HG02870 (cell line): Measurements from ENCODE around the gene SRXN1.

ENCODE experiments used
- ATAC-seq: cut with Tn5 transposase; IDR thresholded peaks from one replicate; pipeline ENCODE4 v1.9.1; 2021; ENCODE audit warnings: mild to moderate bottlenecking, moderate library complexity; ENCODE audit not compliant: unreplicated experiment

SRXN1 gene

DNA sequence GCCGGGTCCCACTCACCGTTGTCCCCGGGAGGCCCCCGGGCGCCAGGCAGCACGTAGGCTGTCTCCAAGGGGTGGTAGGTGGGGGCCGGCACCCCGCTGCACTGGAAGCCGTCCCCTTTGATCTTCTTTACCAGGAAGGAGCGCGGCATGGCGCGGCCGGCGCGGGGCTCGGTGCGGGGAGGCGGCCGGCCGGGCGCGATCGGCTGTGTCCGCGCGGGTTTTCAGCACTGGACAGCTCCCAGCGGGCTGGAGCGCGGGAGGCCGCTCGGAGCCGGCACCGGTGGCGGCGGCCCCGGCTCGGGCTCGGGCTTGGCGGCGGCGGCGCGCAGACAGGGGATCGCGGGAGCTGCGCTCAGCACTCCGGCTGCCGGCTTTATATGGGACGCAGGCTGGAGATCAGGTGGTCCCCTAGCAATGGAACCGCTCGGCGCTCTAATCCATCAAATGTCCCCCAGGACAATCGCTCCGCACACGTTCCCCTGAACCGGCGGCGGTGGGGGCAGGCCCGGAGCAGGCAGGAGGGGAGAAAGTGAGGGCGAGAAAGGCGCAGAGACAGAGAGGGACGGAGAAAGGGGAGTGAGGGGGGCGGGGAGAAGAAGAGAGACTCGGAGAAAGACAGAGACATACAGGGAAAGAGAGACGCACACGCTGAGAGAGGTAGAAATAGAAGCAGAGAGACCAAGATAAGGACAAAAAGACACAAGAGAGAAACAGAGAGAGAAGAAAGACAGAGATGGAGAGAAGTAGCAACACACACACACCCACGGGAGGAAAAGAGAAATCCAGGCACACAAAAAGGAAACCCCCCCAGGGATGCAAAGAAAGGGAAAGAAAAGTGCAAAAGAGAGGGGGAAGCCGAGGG lies 22.7 kb upstream of the SRXN1 start, which contains the start of gene SCRT2:
SCRT2 (minus strand) TSS at position 350 of the 862 bp plus-strand sequence; CDS start at position 149, 201 bp downstream.
- ATAC-seq, result no peak

DNA sequence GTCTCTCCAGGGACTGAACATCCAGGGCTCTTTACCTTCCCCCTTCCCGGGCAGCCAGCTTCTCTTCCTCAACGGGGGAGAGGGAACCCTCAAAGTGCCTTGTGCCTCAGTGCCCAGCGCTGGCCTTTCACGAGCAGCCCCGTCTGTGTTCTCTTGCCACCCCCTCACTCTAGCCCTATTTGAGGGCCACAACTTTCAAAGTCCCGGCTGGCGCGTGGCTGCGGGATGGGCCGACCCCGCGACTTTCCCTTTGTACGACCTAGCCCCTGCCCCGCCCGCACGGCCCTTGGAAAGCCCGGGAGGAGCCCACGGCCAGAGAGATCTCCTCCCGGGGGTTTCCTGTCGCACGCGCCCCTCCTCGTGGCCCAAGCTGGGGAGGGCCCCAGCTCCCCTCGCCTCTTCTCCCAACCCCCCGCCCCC lies 22.0 kb upstream of the SRXN1 start:
- no peak for ATAC-seq

DNA sequence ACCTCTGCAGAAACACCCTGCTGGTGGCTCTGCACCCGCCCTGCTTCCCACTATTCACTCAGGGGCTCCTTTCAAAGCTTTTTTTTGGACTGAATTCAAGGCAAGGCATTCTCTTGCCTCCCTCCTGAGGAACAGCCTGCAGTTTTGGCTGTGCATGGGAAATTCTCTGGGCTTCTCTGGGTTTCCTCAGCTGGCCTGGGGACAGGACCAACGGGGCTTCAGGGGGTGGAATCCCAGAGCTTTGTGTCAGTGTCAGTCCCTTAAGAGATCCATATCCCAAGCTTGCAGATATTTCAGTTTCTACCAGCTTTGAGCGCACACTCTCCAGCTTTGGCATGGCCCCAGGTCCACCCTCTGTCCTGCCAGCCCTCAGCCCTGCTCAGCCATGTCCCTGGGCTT lies 20.6 kb upstream of the SRXN1 start:
- ATAC-seq, result no peak

DNA sequence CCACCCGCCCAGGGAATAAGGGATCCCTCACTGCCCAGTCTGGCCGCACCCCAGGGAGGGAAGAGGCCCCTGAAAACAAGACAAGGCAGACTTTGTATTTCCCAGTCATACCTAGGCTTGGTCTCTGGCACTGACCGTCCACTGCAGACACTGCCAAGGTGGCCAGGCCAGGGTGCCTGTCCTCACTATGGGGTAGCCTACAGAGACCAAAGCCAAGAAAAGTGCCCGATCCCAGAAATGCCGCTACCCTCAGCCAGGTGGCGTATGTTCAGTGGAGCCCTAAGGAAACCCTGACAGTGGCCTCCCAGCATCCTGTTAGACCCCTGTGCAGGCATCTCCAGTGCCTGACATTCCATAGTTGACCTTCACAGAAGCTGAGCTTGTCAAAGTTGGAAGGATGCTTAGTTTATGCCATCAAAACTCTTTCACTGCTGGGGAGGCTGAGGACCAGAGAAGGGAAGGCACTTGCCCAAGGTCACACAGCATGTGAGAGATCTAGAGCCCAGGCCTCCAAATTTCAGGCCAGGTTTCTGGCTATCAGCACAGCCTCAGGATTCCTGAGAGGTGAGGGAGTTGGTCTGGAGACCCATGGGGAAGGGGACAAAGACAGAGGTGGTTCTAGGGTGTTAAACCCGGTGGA lies 20.1 kb upstream of the SRXN1 start:
- no peak for ATAC-seq

DNA sequence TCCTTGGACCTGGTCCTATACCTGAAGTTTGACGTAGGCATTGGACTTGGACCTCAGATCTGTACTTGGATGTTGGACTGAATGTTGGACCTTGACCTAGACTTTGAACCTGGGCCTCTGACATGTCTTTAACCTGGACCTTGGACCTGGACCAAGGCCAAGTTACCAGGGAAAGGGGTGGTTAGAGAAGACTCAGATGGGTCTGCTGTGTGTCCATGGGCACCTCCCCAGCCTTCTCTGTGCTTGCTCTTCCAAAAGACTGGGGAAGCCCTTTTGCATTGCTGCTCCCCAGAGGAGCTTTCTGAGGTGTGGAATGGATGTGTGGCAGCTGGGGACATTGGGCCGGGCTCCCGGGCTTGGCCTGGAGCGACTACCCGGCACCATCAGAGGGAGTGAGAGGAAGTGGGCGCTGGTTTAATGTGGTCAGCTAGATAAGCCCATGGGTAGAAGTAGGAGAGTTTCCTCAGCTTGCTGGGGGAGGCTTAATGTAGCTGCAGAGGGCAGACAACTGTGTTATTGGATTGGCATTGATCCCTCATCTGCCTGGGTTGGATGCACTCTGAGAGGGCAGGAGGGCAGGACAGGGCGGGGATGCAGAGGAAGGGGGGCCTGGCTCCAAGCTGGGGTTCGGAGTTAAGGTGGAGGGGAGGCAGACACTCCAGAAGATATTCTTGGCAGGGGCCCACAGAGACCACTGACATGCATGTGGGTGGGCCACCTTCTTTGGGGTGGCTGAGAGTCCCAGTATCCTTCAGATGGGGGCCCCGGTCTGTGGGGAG lies 18.4 kb upstream of the SRXN1 start:
- ATAC-seq, result no peak

DNA sequence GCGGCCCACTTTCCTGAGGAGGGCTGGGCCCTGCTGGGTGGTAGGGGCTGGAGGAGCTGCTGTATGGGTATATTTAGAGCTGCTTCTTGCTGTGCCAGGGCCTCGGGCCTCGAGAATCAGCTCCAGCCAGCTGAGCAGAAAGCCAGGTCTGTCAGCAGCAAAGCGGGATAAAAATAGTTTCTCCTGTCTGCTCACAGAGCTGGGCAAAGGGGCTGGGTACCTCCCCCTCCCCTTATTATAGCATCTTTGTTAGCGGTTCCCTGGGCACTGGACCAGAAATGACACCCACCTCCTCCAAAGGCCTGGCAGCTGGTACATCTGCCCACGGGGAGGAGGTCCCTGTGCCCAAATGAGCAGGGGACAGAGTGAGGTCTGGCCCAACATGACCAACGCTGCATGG lies 16.6 kb upstream of the SRXN1 start:
- no peak for ATAC-seq

DNA sequence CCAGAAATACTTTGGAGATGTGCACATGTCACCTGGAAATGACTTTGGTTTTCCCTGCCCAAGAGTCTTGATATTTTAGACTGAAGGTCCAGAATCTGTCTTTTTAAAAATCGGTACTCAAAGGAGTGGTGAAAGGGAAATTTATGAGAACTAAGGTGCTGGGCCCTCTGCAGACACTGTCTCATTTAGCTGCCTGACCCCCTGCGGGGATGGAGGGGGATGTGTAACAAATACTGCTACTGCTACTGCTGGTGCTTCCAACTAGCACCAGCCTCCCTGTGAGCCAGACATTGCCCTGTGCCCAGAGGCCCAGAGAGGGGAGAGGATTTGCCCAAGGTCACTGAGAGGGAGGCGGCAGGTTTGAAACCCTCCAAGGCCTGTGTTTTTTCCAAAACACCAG lies 15.6 kb upstream of the SRXN1 start:
- no peak for ATAC-seq

DNA sequence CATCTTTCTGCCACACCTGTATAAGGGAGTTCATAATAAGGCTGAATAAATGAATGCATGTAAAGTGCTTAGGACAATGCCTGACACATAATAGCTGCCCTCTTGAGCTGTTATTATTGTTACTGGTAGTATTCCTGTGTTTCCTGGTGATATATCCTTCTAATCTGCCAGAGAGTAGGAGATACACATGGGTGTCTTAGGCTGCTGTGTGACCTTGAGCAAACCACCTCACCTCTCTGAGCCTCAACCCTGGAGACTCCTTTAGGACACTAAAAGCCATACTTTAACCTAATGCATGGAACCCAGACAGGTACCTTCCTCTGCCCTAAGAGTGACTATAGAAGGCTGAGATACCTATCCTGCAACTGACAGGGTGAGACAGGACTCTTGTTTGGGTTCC lies 15.1 kb upstream of the SRXN1 start:
- ATAC-seq, result no peak

DNA sequence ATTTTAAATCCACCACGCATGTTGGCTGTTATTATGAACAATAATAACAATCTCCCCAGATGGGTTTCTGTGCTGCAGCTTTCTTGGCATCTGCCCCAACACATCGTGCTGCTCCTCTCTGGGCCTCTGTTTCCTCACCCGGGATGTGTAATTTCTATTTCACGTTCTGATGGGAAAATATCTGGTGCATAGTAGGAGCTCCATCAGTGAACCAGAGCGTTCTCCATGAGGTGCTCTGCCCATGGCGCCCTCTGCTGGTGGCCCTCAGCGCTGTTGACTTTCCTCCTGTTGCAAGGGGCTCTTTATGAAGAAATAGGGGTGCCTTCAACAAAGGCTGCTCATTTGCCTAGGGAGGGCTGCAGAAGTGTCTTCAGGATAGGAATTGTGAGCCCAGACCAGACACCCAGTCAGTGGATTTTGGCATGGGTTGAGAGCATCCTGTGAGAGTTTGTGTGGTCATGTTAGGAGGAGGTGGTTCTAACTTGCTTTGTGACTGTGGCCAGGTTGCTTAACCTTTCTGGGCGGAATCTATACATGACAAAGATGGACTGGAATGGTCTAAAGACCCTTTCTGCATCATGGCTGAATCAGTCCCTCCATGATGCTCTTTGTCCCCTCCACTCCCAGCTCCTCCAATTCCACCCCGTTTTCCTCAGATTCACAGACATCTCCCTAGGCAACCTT lies 14.5 kb upstream of the SRXN1 start:
- no peak for ATAC-seq

DNA sequence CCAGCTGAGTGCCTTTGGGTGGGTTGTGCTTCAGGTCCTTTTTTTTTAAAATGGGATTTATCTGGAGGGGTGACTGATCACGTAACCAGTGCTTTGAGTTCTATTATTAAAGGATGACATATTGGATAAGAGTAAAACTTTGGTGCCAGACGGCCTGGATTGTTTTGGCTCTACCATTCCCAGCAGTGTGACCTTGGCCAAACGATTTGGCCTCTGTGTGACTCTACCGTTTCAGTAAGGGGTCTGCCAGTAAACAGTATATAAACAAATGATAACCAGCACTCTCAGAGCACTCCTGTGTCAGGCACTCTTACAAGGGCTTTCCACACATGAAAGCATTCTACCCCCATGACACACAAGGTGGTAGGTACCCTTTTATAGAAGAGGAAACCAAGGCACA lies 13.9 kb upstream of the SRXN1 start:
- ATAC-seq, result no peak

DNA sequence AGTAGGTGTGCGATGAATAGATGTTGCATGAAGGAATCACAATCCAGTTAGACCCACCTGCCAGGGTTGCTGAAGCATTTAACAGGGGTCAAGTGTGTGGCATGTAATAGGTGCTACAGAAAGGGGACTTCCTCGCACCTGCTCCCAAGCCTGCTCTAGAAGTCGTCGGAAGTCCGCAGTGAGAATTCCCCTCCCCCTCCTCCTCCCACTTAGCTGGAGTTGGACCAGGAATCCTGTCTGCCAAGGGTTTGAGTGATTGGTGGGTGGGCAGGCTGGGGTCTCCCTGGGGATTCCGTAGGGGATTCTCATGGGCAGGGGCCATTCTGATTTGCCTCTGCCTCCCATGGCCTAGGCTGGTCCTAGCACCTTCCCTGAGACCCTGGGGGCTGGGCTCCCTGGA lies 12.3 kb upstream of the SRXN1 start:
- ATAC-seq, result no peak

DNA sequence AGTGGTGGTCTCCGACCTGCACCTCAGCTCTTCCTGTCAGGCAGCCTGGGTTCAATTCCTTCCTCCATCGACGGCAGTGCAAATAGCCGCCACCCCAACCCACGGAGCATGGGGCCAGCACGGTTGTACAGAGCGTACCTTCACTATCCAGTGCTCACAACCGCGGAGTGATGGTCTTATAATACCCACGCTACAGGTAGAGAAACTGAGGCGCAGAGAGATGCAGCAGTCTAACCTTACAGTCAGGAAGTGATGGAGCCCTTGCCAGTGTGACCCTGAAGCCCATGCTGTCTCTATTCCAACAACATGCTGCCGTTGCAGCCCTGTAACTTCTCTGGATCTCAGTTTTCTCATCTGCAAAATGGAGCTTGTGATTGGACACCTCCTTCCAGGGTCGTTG lies 11.6 kb upstream of the SRXN1 start:
- no peak for ATAC-seq

DNA sequence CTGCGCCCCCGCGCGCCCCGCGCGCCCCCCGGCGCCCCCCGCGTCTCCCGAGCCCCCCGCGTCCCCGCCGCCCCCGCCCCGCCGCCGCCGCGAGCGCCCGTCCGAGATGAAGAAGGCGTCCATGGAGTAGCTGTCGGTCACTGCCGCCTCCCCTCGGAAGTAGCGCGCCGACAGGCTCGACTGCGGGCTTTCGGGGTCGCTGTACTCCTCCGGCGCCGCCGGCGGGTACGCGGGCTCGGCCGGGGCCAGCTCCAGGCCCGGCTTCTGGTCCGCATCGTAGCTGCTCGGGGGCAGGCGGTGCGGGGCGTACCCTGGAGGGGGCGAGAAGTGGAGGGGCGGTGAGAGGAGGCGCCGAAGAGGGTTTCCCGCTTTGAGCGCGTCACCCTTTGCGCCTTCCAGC lies 11.2 kb upstream of the SRXN1 start:
- ATAC-seq, result no peak

DNA sequence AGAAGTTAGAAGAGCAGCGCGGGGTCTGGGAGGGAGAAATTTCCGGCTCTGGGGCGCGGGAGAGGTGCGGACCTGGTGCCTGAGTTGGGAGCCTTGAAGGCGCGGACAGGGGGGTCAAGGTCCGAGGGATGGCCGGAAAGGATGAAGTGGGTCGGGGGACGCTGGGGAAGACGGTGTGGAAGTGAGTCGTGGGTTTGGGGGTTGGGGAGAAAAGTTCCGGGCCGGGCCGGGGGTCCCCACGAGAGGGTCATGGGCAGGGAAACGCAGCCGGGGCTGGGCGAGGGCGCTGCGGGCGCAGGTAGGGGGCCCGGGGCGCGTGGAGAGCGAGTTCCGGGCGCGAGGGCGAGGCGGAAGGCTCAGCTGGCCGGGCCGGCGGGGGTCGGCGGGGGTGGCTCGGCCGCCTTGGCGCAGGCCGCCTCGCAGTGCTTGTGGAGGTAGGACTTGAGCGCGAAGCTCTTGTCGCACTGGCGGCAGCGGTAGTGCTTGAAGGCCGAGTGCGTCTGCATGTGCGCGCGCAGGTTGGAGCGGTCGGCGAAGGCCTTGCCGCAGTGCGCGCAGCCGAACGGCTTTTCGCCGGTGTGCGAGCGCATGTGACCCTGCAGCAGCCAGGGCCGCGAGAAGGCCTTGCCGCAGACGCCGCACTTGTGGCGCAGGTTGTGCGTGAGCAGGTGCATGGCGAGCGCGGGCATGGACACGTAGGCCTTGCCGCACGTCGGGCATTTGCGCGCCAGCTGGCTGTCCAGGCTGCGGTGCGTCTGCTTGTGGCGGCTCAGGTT lies 10.5 kb upstream of the SRXN1 start:
- no peak for ATAC-seq

DNA sequence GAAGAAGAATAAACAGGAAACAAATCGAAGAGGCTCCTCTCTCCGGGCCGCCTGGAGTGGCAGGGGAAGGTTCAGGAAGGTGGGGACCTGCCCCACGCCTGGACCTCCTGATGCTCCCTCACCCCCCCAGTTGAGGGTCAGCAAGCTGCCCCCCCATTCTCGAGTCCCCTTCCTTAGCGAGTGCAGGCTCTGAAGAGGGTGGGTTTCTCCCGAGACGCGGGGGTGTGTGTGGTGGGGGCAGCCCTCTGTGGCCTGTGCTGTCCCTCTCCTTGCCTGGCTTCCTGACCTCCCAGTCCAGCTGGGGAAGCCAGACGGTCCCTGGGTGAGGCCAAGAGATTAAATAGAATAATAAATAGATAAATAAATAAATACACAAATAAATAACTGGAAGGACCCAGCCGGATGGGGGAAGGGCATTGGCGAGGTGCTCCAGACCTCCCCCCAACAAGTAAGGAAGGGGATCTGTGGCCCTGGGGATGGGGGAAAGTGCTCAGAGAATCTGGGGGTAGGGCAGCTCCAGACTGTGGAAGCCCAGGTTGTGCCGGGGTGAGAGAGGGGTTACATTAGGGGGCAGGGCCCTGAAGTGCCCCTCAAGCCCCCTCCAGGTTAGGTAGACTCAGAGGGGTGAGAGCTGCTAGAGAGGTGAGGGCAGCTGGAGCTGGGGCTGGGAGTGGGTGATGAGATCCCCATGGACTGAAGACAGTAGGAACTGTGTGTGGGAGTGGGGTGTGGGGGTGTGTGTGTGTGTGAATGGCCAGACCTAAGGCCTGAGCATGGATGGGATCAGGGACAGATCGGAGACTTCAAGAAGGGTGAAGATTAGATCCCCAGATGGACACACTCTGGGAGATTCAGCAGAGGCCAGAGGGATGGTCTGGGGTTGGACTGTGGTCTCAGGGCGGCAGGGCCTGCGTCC lies 9.5 kb upstream of the SRXN1 start:
- no peak for ATAC-seq

DNA sequence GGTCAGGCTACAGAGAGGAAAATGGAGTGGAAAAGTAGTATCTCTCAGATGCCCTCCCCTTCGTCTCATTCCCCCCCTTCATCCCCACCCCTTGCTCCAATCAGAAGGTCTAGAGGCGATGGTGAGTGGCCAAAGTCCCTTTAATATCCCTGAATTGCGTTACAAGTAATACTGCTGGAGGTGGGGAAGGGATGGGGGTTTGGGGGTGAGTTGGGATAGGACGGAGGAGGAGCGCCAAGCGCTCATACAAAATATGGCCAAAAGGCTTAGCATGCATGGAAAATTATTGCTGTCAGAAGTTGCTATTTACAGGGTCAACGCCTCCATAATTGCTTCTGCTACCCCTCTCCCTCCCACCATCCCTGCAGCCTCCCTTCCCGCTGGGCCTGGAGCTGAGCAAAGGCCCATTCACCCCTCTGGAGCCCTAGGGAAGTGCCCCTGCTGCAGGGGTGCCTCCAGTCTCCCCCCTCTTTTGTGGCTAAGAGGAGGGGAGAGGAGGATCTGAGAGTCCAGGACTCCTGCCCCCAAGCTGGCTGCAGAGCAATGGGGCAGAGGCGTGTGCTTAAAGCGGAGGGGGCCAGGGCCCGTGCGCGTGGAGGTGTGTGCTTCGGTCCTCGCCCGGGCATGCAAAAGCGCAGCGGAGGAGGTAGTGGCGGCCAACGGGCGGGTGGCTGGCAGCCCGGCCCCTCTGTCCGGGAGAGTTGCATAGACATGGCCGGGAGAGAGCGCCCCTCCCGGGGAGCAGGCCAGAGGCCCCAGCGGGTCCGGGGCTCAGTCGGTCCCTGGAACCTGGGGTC lies 8.7 kb upstream of the SRXN1 start:
- ATAC-seq, result no peak

DNA sequence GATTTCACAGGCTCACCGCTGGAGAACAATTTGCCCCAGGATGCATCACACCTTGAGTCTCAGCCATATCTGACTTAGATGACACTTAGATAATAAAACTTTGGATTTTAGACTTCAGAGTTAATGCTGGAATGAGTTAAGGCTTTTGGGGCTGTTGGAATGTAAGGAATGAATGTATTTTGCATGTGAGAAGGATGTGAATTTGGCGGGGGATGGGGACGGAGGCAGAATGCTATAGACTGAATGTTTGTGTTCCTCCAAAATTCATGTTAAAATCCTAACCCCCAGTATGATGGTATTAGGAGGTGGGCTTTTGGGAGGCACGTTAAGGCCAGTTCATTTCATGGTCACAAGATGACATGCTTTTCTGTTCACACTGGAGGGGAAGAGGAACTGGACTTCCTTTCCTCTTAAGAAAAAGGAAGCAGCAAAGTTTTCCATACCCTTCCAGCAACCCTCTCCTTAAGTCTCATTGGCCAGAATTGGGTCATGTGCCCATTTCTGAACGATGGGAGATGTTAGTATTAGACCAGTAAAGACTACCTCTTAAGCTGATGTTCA lies 5.8 kb upstream of the SRXN1 start:
- no peak for ATAC-seq

DNA sequence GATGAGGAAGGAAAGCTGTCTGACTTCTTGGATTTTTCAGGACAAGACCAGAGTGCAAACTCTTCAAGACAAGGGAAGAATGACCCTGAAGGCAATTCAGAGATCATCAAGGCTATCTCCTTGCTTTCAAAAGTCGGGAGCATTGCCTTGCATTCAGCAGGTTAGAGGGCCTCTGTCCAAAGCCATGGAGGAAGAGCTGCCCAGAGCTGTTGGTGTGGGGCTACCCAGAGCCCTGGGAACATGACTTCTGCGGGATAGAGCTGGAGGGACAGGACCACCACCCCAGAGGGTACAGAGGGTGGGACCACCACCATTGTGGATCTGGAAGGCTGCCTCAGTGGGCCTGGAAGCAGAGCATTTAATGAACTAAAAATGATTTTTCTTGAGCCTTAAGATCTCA lies 5.2 kb upstream of the SRXN1 start:
- no peak for ATAC-seq
